Measurements from ENCODE around the gene ABCB10. TPM values are rescaled to one million over a fixed set of nuclear protein-coding genes. Genes with fewer than 3 reads are reported as not detected.

ABCB10 gene
- total RNA-seq, 6 experiments from 2014 or later: 16.1 to 21.0 (median 18.4) TPM

DNA sequence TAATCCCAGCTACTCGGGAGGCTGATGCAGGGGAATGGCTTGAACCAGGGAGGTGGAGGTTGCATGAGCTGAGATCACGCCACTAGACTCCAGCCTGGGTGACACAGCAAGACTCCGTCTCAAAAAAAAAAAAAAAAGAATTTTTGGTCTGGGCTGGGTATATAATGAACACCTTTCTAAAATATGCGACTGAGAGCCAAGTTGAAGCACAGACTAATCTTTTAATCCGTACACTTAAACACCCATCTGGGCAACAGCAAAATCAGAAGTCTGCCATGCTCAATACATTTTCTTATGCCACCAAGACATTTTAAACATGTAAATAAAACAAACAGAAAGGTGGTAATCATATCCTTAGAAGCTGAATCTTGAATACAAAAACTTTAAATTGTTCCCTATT lies 31.6 kb upstream of the ABCB10 start:
- Mint-ChIP-seq H3K4me3 (no peak overlapping the region), H3K36me3 (ENCODE audit: low read depth) (peaks cover 5% of the 10 kb centered on the region; the same call in 1 of the 2 replicates), H3K27ac (no peak overlapping the region), H3K4me1 (ENCODE audit: low read depth) (no peaks in the 10 kb centered on the region), H3K9me3 (no peaks in the 10 kb centered on the region), H3K27me3 (ENCODE audit: insufficient read depth) (no peaks in the 10 kb centered on the region)
- no peak for DNase-seq
- TF ChIP-seq CTCF (IDR thresholded peaks at IDR 0.05): no peak

DNA sequence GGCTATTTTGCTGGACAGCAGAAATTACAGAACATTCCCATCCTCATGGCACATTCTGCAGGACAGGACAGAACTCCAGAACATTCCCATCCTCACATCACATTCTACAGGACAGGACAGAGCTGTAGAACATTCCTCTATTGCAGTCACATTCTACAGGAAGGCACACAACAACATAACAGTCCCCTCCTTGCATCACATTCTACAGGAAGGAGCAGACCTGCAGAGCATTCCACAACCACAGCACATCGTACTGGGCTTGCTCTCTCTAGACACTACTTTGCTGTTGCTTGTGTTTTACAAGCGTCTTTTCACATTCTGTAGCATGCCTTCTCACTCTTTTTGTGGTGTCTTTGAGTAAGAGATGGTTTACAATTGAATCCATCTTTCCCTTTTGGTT lies 26.8 kb upstream of the ABCB10 start:
- DNase-seq: no peak
- TF ChIP-seq CTCF (IDR thresholded peaks at IDR 0.05): no peak
- Mint-ChIP-seq H3K4me1 (ENCODE audit: low read depth) (no peaks in the 10 kb centered on the region), H3K4me3 (no peak overlapping the region), H3K27me3 (ENCODE audit: insufficient read depth) (0 out of 2 replicates have a peak, but pooled peaks cover 1% of the 10 kb centered on the region), H3K36me3 (ENCODE audit: low read depth) (no peaks in the 10 kb centered on the region), H3K9me3 (no peaks in the 10 kb centered on the region), H3K27ac (no peak overlapping the region)

GRCh38 chr1:229582715-229583114 lies 24.2 kb upstream of the ABCB10 start:
- Mint-ChIP-seq H3K4me1 (ENCODE audit: low read depth) (peaks cover 11% of the 10 kb centered on the region), H3K27ac (no peak overlapping the region), H3K27me3 (ENCODE audit: insufficient read depth) (peaks cover 7% of the 10 kb centered on the region; the same call in 1 of the 2 replicates), H3K36me3 (ENCODE audit: low read depth) (no peaks in the 10 kb centered on the region), H3K9me3 (no peaks in the 10 kb centered on the region), H3K4me3 (no peak overlapping the region)
- no peak for TF ChIP-seq CTCF (IDR thresholded peaks at IDR 0.05)
- no peak for DNase-seq

GRCh38 chr1:229582011-229582694 lies 23.6 kb upstream of the ABCB10 start:
- H3K27ac Mint-ChIP-seq: no peak overlapping the region
- no peaks in the 10 kb centered on the region for H3K9me3 Mint-ChIP-seq
- DNase-seq: no peak
- peaks cover 8% of the 10 kb centered on the region; the same call in 1 of the 2 replicates for H3K27me3 Mint-ChIP-seq (ENCODE audit: insufficient read depth)
- no peak for TF ChIP-seq CTCF (IDR thresholded peaks at IDR 0.05)
- no peaks in the 10 kb centered on the region for H3K36me3 Mint-ChIP-seq (ENCODE audit: low read depth)
- no peak overlapping the region for H3K4me3 Mint-ChIP-seq
- peaks cover 11% of the 10 kb centered on the region for H3K4me1 Mint-ChIP-seq (ENCODE audit: low read depth)

DNA sequence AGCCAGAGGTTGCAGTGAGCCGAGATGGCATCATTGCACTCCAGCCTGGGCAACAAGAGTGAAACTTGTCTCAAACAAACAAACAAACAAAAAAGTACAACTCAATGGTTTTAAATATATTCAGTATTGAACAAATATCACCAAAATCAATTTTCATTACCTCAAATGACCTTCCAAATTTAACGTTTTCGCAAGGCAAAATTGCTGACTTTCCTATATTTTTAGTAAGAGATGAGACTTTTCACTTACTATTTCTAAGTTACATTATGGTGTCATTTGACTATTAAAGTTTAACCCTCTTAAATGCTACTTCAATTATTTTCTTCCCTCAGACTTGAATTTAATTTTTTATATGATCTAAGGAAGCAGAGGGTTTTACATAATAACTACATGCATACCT lies 23.0 kb upstream of the ABCB10 start:
- Mint-ChIP-seq H3K9me3 (no peaks in the 10 kb centered on the region), H3K36me3 (ENCODE audit: low read depth) (no peaks in the 10 kb centered on the region), H3K4me1 (ENCODE audit: low read depth) (peaks cover 11% of the 10 kb centered on the region), H3K27me3 (ENCODE audit: insufficient read depth) (peaks cover 8% of the 10 kb centered on the region; the same call in 1 of the 2 replicates), H3K4me3 (no peak overlapping the region), H3K27ac (no peak overlapping the region)
- no peak for DNase-seq
- TF ChIP-seq CTCF (IDR thresholded peaks at IDR 0.05): no peak

Data from HFFc6 (cell line).